Neural crest cell (in vitro differentiated cells): ENCODE measurements around the gene IGF2BP1. TPM values are rescaled to one million over a fixed set of nuclear protein-coding genes. Genes with fewer than 3 reads are reported as not detected.

Experiments
- DNase-seq: peaks from one replicate; pipeline ENCODE4 v3.0.0; 2021; ENCODE audit warnings: low read depth, mixed read lengths, low spot score
- H3K27ac Mint-ChIP-seq: one replicate; pipeline ENCODE4 v1.8.0; 2021; ENCODE audit warnings: mild to moderate bottlenecking, mixed read lengths; ENCODE audit not compliant: unreplicated experiment
- H3K27me3 Mint-ChIP-seq: 2 replicates; pipeline ENCODE4 v1.8.0; 2021; ENCODE audit warnings: low read depth, mild to moderate bottlenecking, mixed read lengths
- H3K36me3 Mint-ChIP-seq: 2 replicates; pipeline ENCODE4 v1.8.0; 2021; ENCODE audit warnings: low read depth, mild to moderate bottlenecking, mixed read lengths
- H3K4me1 Mint-ChIP-seq: 2 replicates; pipeline ENCODE4 v1.8.0; 2021; ENCODE audit warnings: mixed read lengths
- H3K4me3 Mint-ChIP-seq: one replicate; pipeline ENCODE4 v1.8.0; 2021; ENCODE audit warnings: mild to moderate bottlenecking, mixed read lengths
- H3K9me3 Mint-ChIP-seq: 2 replicates; pipeline ENCODE4 v1.8.0; 2021; ENCODE audit warnings: mixed read lengths
- total RNA-seq: library from RNA; stranded (reverse); gene quantifications from 2 replicates; pipeline ENCODE4 v1.2.1, GENCODE V29; 2021
- TF ChIP-seq, protein P1 (sequence below): fragments of 200-600 bp; sonication (generic); conservative IDR thresholded peaks from 2 replicates; pipeline ENCODE4 v1.5.0; 2021; ENCODE audit warnings: antibody characterized with exemption, mild to moderate bottlenecking

Gene IGF2BP1
- total RNA-seq, 1 donor from 2014 or later = 536 TPM

DNA sequence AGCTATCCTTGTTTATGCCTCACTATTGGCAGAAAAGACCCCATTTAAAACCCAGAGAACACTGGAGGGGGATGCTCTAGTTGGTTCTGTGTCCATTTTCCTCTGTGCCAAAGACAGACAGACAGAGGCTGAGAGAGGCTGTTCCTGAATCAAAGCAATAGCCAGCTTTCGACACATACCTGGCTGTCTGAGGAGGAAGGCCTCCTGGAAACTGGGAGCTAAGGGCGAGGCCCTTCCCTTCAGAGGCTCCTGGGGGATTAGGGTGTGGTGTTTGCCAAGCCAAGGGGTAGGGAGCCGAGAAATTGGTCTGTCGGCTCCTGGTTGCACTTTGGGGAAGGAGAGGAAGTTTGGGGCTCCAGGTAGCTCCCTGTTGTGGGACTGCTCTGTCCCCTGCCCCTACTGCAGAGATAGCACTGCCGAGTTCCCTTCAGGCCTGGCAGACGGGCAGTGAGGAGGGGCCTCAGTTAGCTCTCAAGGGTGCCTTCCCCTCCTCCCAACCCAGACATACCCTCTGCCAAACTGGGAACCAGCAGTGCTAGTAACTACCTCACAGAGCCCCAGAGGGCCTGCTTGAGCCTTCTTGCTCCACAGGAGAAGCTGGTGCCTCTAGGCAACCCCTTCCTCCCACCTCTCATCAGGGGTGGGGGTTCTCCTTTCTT is 56.1 kb downstream of the IGF2BP1 start:
- H3K36me3 Mint-ChIP-seq = peaks cover 18% of the 10 kb centered on the region
- TF ChIP-seq, protein P1, sequence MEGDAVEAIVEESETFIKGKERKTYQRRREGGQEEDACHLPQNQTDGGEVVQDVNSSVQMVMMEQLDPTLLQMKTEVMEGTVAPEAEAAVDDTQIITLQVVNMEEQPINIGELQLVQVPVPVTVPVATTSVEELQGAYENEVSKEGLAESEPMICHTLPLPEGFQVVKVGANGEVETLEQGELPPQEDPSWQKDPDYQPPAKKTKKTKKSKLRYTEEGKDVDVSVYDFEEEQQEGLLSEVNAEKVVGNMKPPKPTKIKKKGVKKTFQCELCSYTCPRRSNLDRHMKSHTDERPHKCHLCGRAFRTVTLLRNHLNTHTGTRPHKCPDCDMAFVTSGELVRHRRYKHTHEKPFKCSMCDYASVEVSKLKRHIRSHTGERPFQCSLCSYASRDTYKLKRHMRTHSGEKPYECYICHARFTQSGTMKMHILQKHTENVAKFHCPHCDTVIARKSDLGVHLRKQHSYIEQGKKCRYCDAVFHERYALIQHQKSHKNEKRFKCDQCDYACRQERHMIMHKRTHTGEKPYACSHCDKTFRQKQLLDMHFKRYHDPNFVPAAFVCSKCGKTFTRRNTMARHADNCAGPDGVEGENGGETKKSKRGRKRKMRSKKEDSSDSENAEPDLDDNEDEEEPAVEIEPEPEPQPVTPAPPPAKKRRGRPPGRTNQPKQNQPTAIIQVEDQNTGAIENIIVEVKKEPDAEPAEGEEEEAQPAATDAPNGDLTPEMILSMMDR = no peak
- peak overlapping the region; percentile 3 for H3K4me3 Mint-ChIP-seq
- H3K27me3 Mint-ChIP-seq = no peaks in the 10 kb centered on the region
- DNase-seq = no peak
- H3K27ac Mint-ChIP-seq = no peak overlapping the region
- H3K4me1 Mint-ChIP-seq = peaks cover 5% of the 10 kb centered on the region
- no peaks in the 10 kb centered on the region for H3K9me3 Mint-ChIP-seq

DNA sequence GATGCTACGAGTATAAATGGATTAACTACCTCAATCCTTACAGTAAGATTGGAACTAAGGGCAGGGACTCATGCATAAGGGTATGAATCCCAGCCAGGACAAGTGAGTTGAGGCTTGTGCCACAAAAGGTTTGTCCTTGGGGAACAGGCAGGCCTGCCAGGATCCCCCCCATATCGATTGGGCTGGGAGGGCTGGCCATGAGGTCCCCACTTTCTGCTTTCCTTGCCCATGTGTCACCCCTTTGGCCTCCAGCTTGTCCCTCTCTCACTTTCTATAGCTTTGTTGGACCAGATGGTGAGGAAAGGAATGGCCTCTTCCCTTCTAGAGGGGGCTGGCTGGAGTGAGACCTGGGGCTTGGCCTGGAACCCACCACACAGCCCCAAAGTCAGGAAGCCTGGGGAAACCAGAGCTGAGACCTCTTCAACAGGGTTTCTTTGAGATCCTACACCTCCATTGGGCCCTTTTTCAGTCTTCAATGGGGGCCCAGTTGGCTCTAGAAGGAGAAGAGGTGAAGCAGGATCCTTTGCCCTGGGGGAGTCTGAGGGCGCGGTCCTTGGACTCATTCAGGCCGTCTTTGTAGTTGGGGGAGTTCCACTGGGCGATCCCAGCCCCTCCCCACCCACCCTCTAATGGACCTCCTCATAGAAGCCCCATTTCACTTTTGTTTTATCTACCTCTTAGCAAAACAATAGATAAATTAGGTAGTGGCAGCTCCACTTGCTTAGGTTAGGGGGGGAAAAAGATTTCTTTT is 57.3 kb downstream of the IGF2BP1 start:
- no peaks in the 10 kb centered on the region for H3K9me3 Mint-ChIP-seq
- no peak for DNase-seq
- H3K36me3 Mint-ChIP-seq = peaks cover 9% of the 10 kb centered on the region
- peak overlapping the region; percentile 3 for H3K4me3 Mint-ChIP-seq
- TF ChIP-seq, protein P1 = no peak
- no peak overlapping the region for H3K27ac Mint-ChIP-seq
- peaks cover 5% of the 10 kb centered on the region for H3K4me1 Mint-ChIP-seq
- peaks cover 4% of the 10 kb centered on the region for H3K27me3 Mint-ChIP-seq

DNA sequence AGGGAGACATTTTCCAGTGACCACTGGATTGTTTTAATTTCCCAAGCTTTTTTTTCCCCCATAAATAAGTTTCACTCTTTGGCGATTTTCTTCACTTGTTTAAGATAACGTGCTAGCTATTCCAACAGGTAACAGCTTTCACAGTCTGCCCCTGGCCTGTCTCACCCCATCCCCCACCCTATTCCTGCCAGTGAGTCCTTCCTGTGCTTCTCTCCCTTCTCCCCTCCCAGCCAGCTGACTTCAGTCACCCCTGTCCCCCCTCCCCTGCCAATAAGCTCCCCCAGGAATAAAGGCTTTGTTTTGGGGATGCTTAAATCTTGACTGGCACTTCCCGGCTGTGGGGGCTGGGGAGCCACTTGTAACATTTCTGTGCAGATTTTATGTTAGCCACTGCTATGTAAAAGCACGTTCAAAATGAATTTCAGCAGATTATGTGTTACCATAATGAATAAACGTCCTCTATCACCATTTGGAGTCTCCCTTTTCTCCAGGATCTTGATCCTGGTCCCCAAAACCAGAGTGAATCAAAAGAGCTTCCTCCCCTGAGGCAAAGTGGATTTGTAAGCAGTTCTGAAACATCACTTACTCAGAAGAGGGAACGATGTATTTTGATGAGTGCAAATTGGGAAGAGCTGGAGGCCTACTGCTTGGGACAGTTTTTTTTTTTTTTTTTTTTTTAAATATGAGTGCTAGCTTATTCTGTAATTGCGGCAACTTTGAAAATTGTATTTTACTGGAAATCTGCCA is 58.2 kb downstream of the IGF2BP1 start:
- DNase-seq = no peak
- no peak overlapping the region for H3K4me3 Mint-ChIP-seq
- peaks cover 5% of the 10 kb centered on the region for H3K4me1 Mint-ChIP-seq
- H3K9me3 Mint-ChIP-seq = no peaks in the 10 kb centered on the region
- peaks cover 6% of the 10 kb centered on the region for H3K36me3 Mint-ChIP-seq
- H3K27ac Mint-ChIP-seq = no peak overlapping the region
- H3K27me3 Mint-ChIP-seq = peaks cover 4% of the 10 kb centered on the region
- TF ChIP-seq, protein P1 = no peak

DNA sequence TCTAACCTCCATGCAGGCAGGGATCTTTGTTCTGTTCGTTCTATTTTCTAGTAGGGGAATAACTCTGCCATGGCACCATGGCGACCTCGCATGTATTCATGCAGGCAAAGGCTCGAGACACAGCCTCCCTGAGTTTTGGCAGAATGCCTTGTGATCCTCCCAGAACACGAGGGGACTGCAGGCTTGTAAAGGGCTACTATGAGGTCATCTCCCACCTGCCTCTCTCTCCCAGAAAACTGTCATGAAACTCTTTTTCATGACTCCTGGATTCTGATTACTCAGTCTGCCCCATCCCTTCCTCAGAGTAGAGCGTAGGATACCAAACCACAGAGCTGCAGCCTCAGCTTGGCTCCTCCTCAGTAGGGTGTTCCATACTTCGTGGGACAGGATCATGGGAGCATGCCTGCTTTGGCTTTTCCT is 64.3 kb downstream of the IGF2BP1 start:
- no peaks in the 10 kb centered on the region for H3K36me3 Mint-ChIP-seq
- no peaks in the 10 kb centered on the region for H3K4me1 Mint-ChIP-seq
- peaks cover 3% of the 10 kb centered on the region for H3K9me3 Mint-ChIP-seq
- DNase-seq = no peak
- H3K27me3 Mint-ChIP-seq = peaks cover 7% of the 10 kb centered on the region
- no peak overlapping the region for H3K27ac Mint-ChIP-seq
- H3K4me3 Mint-ChIP-seq = peak overlapping the region; percentile 70
- TF ChIP-seq, protein P1 = no peak

DNA sequence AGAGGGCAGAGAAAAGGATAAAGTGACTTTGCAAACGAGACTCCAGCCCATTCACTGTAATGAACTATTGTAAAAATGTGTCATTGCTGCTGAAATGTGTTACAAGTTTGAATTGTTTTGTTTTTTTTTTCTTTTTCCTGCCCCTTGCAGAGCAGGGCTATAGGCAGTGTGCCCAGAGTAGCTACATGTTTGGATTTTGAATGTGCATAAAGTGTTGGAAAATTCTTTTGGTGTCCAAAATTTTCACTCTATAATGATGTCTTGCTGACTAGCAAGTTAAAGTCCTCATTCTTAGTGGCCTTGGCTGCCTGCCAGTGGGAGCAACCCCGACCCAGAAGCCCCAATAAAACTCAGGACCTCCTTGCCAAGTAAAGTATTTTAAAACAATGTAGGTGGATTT is 66.5 kb downstream of the IGF2BP1 start:
- TF ChIP-seq, protein P1 = no peak
- Mint-ChIP-seq H3K9me3 (peaks cover 3% of the 10 kb centered on the region), H3K4me1 (no peaks in the 10 kb centered on the region), H3K27me3 (peaks cover 7% of the 10 kb centered on the region), H3K4me3 (no peak overlapping the region), H3K27ac (no peak overlapping the region), H3K36me3 (no peaks in the 10 kb centered on the region)
- no peak for DNase-seq
